ENCODE data around the gene MYH6.
"Not testable (repeated sequence)": the region's sequence is repeated elsewhere in the genome, so short reads cannot be mapped to it uniquely, and the experiment has no call there.

Gene MYH6

GRCh38 chr14:23407516-23408306, at the start of gene MYH6:
Gene MYH6, minus strand, starts transcription at chr14:23408273. Its CDS starts 1,050 bp downstream, at chr14:23407223.
- no peak for DNase-seq (ENCODE audit: low read depth in 2 of 2)

GRCh38 chr14:23456883-23457586, 49.0 kb upstream of the MYH6 start:
- not testable (repeated sequence) for DNase-seq (ENCODE audit: low read depth in 2 of 2)

- DNase-seq (ENCODE audit: low read depth in 2 of 2): no peak
Measured at GRCh38 chr14:23454445-23454856, 46.4 kb upstream of the MYH6 start.

GRCh38 chr14:23452237-23452636, 44.2 kb upstream of the MYH6 start:
- DNase-seq (ENCODE audit: low read depth in 2 of 2): no peak

GRCh38 chr14:23450379-23450778, 42.3 kb upstream of the MYH6 start:
- no peak for DNase-seq (ENCODE audit: low read depth in 2 of 2)

- no peak for DNase-seq (ENCODE audit: low read depth in 2 of 2)
Measured at GRCh38 chr14:23449314-23449713, 41.2 kb upstream of the MYH6 start.

- no peak for DNase-seq (ENCODE audit: low read depth in 2 of 2)
Measured at GRCh38 chr14:23447361-23448350, 39.6 kb upstream of the MYH6 start.

GRCh38 chr14:23446291-23446851, 38.3 kb upstream of the MYH6 start:
- DNase-seq (ENCODE audit: low read depth in 2 of 2): no peak

- no peak for DNase-seq (ENCODE audit: low read depth in 2 of 2)
Measured at GRCh38 chr14:23445773-23446172, 37.7 kb upstream of the MYH6 start.

GRCh38 chr14:23444314-23444713, 36.2 kb upstream of the MYH6 start:
- no peak for DNase-seq (ENCODE audit: low read depth in 2 of 2)

- DNase-seq (ENCODE audit: low read depth in 2 of 2): no peak
Measured at GRCh38 chr14:23443881-23444280, 35.8 kb upstream of the MYH6 start.

- DNase-seq (ENCODE audit: low read depth in 2 of 2): no peak
Measured at GRCh38 chr14:23443411-23443812, 35.3 kb upstream of the MYH6 start.

GRCh38 chr14:23442721-23443356, 34.8 kb upstream of the MYH6 start:
- no peak for DNase-seq (ENCODE audit: low read depth in 2 of 2)

- DNase-seq (ENCODE audit: low read depth in 2 of 2): no peak
Measured at GRCh38 chr14:23441076-23441475, 33.0 kb upstream of the MYH6 start.

GRCh38 chr14:23439107-23439835, 31.2 kb upstream of the MYH6 start:
- DNase-seq (ENCODE audit: low read depth in 2 of 2): no peak

- no peak for DNase-seq (ENCODE audit: low read depth in 2 of 2)
Measured at GRCh38 chr14:23438101-23438971, 30.3 kb upstream of the MYH6 start.

GRCh38 chr14:23437133-23438100, 29.3 kb upstream of the MYH6 start:
- no peak for DNase-seq (ENCODE audit: low read depth in 2 of 2)

All from stimulated activated CD8-positive, alpha-beta memory T cell treated with anti-CD3 and anti-CD28 coated beads, Interleukin-15, amount 100 ng/mL, for 48 hours (primary cell).